Endodermal cell (in vitro differentiated cells): Measurements from ENCODE around the gene P2RX7. TPM values are rescaled to one million over a fixed set of nuclear protein-coding genes. Genes with fewer than 3 reads are reported as not detected.

Experiments used
- DNase-seq: peaks from one replicate; pipeline ENCODE4 v3.0.0-alpha.2; 2017
- H3K27ac ChIP-seq: 2 replicates; pipeline ENCODE4 v1.5.1; 2013; ENCODE audit warnings: mild to moderate bottlenecking, low read depth, low read length, moderate library complexity
- H3K27me3 ChIP-seq: 2 replicates; pipeline ENCODE4 v1.6.1; 2013; ENCODE audit warnings: mild to moderate bottlenecking, low read length, moderate library complexity; ENCODE audit not compliant: insufficient read depth, control insufficient read depth, poor library complexity, severe bottlenecking
- H3K36me3 ChIP-seq: 2 replicates; pipeline ENCODE4 v1.7.0; 2013; ENCODE audit warnings: mild to moderate bottlenecking, low read length, moderate library complexity; ENCODE audit not compliant: control insufficient read depth, insufficient read depth
- H3K4me1 ChIP-seq: one replicate; pipeline ENCODE4 v1.7.0; 2013; ENCODE audit warnings: low read length; ENCODE audit not compliant: control insufficient read depth, insufficient read depth
- H3K4me3 ChIP-seq: 2 replicates; pipeline ENCODE4 v1.5.1; 2013; ENCODE audit warnings: mild to moderate bottlenecking, low read length, moderate library complexity
- H3K9ac ChIP-seq: 2 replicates; pipeline ENCODE4 v1.6.1; 2013; ENCODE audit warnings: mild to moderate bottlenecking, low read length, moderate library complexity; ENCODE audit not compliant: poor library complexity, severe bottlenecking; ENCODE audit errors: extremely low read depth
- H3K9me3 ChIP-seq: 2 replicates; pipeline ENCODE4 v1.6.1; 2013; ENCODE audit warnings: mild to moderate bottlenecking, low read length, moderate library complexity; ENCODE audit not compliant: control insufficient read depth
- H3K27ac Mint-ChIP-seq: 2 replicates; pipeline ENCODE4 v1.8.0; 2020; ENCODE audit warnings: mixed read lengths
- H3K27me3 Mint-ChIP-seq: 2 replicates; pipeline ENCODE4 v1.8.0; 2021; ENCODE audit warnings: mild to moderate bottlenecking, mixed read lengths; ENCODE audit not compliant: insufficient read depth
- H3K36me3 Mint-ChIP-seq: 2 replicates; pipeline ENCODE4 v1.8.0; 2020; ENCODE audit warnings: low read depth, mixed read lengths
- H3K4me1 Mint-ChIP-seq: 2 replicates; pipeline ENCODE4 v1.8.0; 2020; ENCODE audit warnings: mixed read lengths
- H3K4me3 Mint-ChIP-seq: 2 replicates; pipeline ENCODE4 v1.8.0; 2020; ENCODE audit warnings: mild to moderate bottlenecking, moderate library complexity, mixed read lengths
- H3K9me3 Mint-ChIP-seq: 2 replicates; pipeline ENCODE4 v1.8.0; 2020; ENCODE audit warnings: mild to moderate bottlenecking, mixed read lengths
- WGBS, 2 experiments: methylation state at CpG; one replicate each; pipeline versions ENCODE4 v1.1.5 to v1.1.7; 2013; ENCODE audit warnings: missing lambda C conversion rate in 2 of 2, mixed read lengths in 1 of 2; ENCODE audit not compliant: insufficient coverage in 1 of 2, insufficient read length in 1 of 2; 5-methylcytosine and 5-hydroxymethylcytosine counted together
- total RNA-seq, 2 donors: library from RNA; stranded (reverse); fragmentation: NEBNext Ultra II Directional in 1 of 2; extraction: Animal tissue kit (Norgen Biotek cat#: 25700) in 1 of 2; gene quantifications; 2 replicates in 1 of 2; 3 replicates in 1 of 2; pipeline ENCODE4 v1.2.1, GENCODE V29; 2021
- TF ChIP-seq, protein P1 (sequence below): fragments of 200-600 bp; sonication (generic); conservative IDR thresholded peaks from 2 replicates; pipeline ENCODE4 v1.5.0; 2021; ENCODE audit warnings: antibody characterized with exemption, mild to moderate bottlenecking

Gene P2RX7
- total RNA-seq, 2 donors from 2014 or later = 0.18 TPM; not detected in 1

DNA sequence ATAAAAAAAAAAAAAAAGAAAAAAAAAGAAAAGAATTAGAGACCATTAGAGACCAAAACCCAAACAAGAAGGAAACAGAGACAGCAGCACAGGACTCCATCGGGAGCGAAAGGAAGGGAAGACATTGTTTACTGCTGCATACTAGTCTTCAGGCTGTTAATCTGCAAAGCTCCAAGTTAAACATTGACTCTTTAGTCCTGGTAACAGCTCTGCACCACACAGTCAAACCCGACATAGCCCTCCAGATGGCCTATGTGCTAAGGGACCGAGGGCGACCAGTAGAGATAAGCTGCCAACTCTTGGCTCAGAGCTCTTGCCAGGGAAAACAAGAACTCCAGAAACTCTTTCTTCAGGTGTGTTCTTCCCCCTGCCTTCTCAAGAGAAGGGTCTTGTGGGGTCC lies 85.1 kb downstream of the P2RX7 start:
- no peaks in the 10 kb centered on the region for H3K27me3 Mint-ChIP-seq
- Histone ChIP-seq H3K9ac (no peak overlapping the region), H3K9me3 (no peaks in the 10 kb centered on the region), H3K4me3 (no peak overlapping the region), H3K4me1 (no peaks in the 10 kb centered on the region), H3K27me3 (no peaks in the 10 kb centered on the region), H3K36me3 (peaks cover 3% of the 10 kb centered on the region), H3K27ac (no peak overlapping the region)
- no peaks in the 10 kb centered on the region for H3K9me3 Mint-ChIP-seq
- H3K4me1 Mint-ChIP-seq = peaks cover 3% of the 10 kb centered on the region
- H3K27ac Mint-ChIP-seq = peak overlapping the region; percentile 64
- no peak for DNase-seq
- no peak overlapping the region for H3K4me3 Mint-ChIP-seq
- WGBS, 2 experiments = 86 to 91% methylated on average over 5 of the region's 5 CpGs
- TF ChIP-seq, protein P1, sequence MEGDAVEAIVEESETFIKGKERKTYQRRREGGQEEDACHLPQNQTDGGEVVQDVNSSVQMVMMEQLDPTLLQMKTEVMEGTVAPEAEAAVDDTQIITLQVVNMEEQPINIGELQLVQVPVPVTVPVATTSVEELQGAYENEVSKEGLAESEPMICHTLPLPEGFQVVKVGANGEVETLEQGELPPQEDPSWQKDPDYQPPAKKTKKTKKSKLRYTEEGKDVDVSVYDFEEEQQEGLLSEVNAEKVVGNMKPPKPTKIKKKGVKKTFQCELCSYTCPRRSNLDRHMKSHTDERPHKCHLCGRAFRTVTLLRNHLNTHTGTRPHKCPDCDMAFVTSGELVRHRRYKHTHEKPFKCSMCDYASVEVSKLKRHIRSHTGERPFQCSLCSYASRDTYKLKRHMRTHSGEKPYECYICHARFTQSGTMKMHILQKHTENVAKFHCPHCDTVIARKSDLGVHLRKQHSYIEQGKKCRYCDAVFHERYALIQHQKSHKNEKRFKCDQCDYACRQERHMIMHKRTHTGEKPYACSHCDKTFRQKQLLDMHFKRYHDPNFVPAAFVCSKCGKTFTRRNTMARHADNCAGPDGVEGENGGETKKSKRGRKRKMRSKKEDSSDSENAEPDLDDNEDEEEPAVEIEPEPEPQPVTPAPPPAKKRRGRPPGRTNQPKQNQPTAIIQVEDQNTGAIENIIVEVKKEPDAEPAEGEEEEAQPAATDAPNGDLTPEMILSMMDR = no peak
- H3K36me3 Mint-ChIP-seq = peaks cover 18% of the 10 kb centered on the region

DNA sequence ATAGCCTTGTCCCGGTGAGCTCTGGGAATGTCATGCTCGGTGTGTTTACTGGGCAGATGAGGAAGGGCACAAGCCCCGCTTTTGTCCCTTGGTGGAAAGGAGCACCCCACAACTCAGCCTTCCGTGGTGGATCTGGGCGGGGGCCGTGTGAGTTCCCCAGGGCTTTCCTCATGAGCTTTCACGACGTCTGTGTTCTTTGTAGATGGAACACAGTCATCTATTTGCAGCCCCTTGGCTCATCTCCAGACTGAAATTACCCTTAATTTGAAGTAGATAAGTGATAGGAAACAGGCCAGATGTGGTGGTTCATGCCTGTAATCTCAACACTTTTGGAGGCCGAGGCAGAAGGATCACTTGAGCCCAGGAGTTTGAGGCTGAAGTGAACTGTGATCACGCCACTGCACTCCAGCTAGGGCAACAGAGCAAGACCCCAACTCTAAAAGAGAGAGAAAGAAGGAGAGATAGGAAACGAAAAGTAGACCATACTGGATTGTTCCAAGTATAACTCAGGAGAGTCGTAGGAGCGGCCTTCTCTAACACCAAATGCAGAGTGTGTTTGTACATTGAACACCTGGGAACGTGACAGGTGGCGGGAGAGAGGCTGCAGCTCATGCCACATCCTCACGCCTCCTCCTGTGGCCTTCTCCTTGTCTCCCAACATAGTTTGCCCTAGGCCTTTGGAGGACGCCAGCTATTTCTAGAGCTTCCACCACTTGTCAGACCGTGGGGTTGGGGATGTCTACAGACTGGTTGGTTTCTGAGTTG lies 86.1 kb downstream of the P2RX7 start:
- Histone ChIP-seq H3K4me3 (no peak overlapping the region), H3K9me3 (no peaks in the 10 kb centered on the region), H3K27me3 (no peaks in the 10 kb centered on the region), H3K4me1 (no peaks in the 10 kb centered on the region), H3K27ac (no peak overlapping the region), H3K36me3 (peaks cover 9% of the 10 kb centered on the region), H3K9ac (no peak overlapping the region)
- no peaks in the 10 kb centered on the region for H3K9me3 Mint-ChIP-seq
- no peaks in the 10 kb centered on the region for H3K27me3 Mint-ChIP-seq
- TF ChIP-seq, protein P1 = no peak
- peaks cover 22% of the 10 kb centered on the region for H3K36me3 Mint-ChIP-seq
- H3K27ac Mint-ChIP-seq = no peak overlapping the region
- H3K4me1 Mint-ChIP-seq = peaks cover 3% of the 10 kb centered on the region
- DNase-seq = no peak
- no peak overlapping the region for H3K4me3 Mint-ChIP-seq
- 94% methylated on average over 13 to 18 of the region's 18 CpGs for WGBS, 2 experiments

DNA sequence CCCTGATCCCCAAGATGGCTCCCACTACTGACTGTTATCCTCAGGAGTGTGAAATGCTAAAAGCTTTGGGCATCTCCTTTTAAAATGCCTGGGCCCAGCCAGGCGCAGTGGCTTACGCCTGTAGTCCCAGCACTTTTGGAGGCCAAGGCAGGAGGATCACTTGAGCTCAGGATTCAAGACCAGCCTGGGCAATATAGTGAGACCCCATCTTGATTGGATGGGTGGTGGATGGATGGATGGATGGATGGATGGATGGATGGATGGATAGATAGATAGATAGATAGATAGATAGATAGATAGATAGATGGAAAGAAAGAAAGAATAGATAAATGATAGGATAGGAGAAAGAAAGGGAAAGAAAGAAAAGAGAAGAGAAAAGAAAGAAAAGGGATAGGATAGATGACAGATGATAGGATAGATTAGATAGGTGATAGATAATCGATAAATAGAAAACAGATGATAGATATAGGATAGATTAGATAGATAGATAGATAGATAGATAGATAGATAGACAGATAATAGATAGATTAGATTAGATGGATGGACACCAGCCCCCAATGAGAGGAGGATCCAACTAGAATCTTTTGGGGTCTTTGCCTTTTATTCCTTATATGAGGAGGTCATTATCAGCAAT lies 86.8 kb downstream of the P2RX7 start:
- TF ChIP-seq, protein P1 = no peak
- H3K27me3 ChIP-seq = no peaks in the 10 kb centered on the region
- Mint-ChIP-seq H3K27me3 (no peaks in the 10 kb centered on the region), H3K4me3 (no peak overlapping the region), H3K27ac (no peak overlapping the region), H3K36me3 (peaks cover 22% of the 10 kb centered on the region), H3K4me1 (peaks cover 3% of the 10 kb centered on the region), H3K9me3 (no peaks in the 10 kb centered on the region)
- no peak for DNase-seq
- no peaks in the 10 kb centered on the region for H3K4me1 ChIP-seq
- no peak overlapping the region for H3K9ac ChIP-seq
- WGBS, 2 experiments = 94 to 98% methylated on average over 3 of the region's 3 CpGs
- H3K9me3 ChIP-seq = no peaks in the 10 kb centered on the region
- peaks cover 9% of the 10 kb centered on the region for H3K36me3 ChIP-seq
- H3K4me3 ChIP-seq = no peak overlapping the region
- H3K27ac ChIP-seq = no peak overlapping the region
